ENCODE data around the gene NR1I3.

The NR1I3 gene

GRCh38 chr1:161222175-161223019, 15.6 kb downstream of the NR1I3 start:
- DNase-seq (ENCODE audit: low spot score) = no peak
- TF ChIP-seq, protein P1, sequence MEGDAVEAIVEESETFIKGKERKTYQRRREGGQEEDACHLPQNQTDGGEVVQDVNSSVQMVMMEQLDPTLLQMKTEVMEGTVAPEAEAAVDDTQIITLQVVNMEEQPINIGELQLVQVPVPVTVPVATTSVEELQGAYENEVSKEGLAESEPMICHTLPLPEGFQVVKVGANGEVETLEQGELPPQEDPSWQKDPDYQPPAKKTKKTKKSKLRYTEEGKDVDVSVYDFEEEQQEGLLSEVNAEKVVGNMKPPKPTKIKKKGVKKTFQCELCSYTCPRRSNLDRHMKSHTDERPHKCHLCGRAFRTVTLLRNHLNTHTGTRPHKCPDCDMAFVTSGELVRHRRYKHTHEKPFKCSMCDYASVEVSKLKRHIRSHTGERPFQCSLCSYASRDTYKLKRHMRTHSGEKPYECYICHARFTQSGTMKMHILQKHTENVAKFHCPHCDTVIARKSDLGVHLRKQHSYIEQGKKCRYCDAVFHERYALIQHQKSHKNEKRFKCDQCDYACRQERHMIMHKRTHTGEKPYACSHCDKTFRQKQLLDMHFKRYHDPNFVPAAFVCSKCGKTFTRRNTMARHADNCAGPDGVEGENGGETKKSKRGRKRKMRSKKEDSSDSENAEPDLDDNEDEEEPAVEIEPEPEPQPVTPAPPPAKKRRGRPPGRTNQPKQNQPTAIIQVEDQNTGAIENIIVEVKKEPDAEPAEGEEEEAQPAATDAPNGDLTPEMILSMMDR (IDR thresholded peaks at IDR 0.05; ENCODE audit: extremely low read depth, missing control alignments) = no peak

GRCh38 chr1:161220002-161220401, 18.0 kb downstream of the NR1I3 start:
- no peak for DNase-seq (ENCODE audit: low spot score)
- TF ChIP-seq, protein P1 (IDR thresholded peaks at IDR 0.05; ENCODE audit: extremely low read depth, missing control alignments) = no peak

GRCh38 chr1:161219078-161219892, 18.7 kb downstream of the NR1I3 start:
- TF ChIP-seq, protein P1 (IDR thresholded peaks at IDR 0.05; ENCODE audit: extremely low read depth, missing control alignments) = no peak
- no peak for DNase-seq (ENCODE audit: low spot score)

DNA sequence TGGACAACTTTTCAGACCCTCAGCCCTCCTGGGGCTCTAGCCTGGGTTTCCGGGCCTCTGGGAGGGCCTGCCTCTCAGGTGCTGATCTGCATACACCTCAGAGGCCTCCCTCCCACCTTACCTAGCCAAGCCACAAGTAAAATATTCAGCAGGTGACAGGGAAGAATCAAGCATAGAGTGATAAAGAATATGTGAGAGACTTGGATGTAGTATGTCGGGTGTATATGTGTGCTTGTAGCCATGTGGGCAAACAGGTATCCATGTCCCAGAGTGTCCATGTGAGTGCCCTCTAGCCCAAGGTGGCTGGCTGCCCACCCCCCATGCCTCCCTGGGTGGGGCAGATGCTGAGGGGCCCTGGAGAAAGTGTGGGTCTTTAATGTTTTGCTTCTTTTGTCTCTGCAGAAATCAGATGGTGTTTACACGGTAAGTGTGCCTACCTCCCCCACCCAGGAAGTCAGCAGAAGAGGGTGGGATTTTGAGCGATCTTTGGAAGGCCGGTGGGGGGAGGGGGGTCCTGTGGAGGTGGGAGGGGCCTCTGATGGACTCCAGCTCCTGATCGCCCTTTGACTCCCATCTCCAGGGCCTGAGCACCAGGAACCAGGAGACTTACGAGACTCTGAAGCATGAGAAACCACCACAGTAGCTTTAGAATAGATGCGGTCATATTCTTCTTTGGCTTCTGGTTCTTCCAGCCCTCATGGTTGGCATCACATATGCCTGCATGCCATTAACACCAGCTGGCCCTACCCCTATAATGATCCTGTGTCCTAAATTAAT, 19.5 kb downstream of the NR1I3 start:
- DNase-seq (ENCODE audit: low spot score) = no peak
- TF ChIP-seq, protein P1 (IDR thresholded peaks at IDR 0.05; ENCODE audit: extremely low read depth, missing control alignments) = no peak

DNA sequence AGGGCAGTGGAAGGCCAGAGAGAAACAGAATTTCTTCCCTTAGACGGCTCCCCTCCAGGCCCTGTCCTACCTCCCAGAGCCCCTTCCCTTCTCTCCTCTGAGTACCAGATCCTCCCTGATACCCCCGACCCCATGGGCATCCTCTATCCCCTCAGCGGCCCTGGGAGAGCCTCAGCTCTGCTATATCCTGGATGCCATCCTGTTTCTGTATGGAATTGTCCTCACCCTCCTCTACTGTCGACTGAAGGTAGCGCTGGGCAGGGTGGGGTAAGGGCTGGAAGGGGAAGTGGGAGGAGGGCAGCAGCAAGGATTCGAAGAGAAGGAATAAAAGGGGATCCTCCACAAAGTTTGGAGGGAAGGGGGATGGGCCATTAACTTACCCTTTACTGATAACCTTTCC, 20.2 kb downstream of the NR1I3 start:
- no peak for DNase-seq (ENCODE audit: low spot score)
- TF ChIP-seq, protein P1 (IDR thresholded peaks at IDR 0.05; ENCODE audit: extremely low read depth, missing control alignments) = no peak

- peak; percentile 56 for DNase-seq (ENCODE audit: low spot score)
- TF ChIP-seq, protein P1 (IDR thresholded peaks at IDR 0.05; ENCODE audit: extremely low read depth, missing control alignments) = no peak
These were observed 20.9 kb downstream of the NR1I3 start for GRCh38 chr1:161216945-161217712.
